Measurements from ENCODE around the gene BCAS4.

The BCAS4 gene

DNA sequence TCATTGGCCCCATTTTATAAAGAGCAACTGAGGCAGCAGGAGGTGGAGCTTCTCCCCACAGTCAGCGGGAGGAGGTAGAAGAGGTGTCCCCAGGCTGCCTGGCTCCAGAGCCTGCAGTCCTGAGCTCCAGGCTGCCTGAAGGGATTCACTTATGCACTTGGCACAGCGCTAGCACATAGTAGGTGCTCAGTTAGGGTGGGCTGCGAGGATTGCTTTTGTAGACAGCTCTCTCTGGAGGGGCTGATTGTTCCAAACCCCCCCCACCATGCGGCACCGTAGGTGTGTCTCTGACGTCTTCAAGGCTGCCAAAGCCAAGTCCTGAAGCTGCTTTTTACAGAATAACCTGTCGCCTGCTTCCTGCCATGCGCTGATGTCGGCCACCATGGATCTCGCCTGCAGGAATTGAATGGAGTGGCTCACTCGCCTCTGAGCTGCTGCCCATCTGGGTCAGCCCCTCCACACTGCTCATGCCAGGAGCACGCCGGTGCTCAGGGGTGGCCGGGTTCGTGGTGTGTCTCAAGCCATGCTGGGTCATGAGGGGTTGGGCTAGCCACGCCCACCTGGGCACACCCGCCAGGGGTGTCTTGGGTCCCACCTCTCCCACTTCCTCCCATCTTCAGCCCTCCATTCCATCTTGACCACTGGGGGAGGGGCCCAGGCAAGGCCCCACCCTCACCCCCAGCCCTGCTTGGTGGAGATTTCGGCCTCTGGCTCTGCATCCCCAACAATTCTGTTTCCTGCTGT is 59.8 kb downstream of the BCAS4 start:
- H3K4me1 ChIP-seq (ENCODE audit: control insufficient read depth in 2 of 2, insufficient read depth in 2 of 2, low read length in 2 of 2), result no peaks in the 10 kb centered on the region
- no peaks in the 10 kb centered on the region for H3K27me3 ChIP-seq (ENCODE audit: control insufficient read depth in 2 of 2, insufficient read depth in 2 of 2, low read length in 2 of 2)
- H3K36me3 ChIP-seq (ENCODE audit: control insufficient read depth in 2 of 2, insufficient read depth in 2 of 2, low read length in 2 of 2), result no peaks in the 10 kb centered on the region
- H3K9ac ChIP-seq (ENCODE audit: low read depth in 1 of 2, low read length in 2 of 2), result no peak overlapping the region
- H3K27ac ChIP-seq (ENCODE audit: low read depth in 2 of 2, low read length in 2 of 2), result no peak overlapping the region
- H3K9me3 ChIP-seq (ENCODE audit: control insufficient read depth in 2 of 2, low read length in 2 of 2), result no peaks in the 10 kb centered on the region
- no peak overlapping the region for H3K4me3 ChIP-seq (ENCODE audit: low read length in 2 of 2)

DNA sequence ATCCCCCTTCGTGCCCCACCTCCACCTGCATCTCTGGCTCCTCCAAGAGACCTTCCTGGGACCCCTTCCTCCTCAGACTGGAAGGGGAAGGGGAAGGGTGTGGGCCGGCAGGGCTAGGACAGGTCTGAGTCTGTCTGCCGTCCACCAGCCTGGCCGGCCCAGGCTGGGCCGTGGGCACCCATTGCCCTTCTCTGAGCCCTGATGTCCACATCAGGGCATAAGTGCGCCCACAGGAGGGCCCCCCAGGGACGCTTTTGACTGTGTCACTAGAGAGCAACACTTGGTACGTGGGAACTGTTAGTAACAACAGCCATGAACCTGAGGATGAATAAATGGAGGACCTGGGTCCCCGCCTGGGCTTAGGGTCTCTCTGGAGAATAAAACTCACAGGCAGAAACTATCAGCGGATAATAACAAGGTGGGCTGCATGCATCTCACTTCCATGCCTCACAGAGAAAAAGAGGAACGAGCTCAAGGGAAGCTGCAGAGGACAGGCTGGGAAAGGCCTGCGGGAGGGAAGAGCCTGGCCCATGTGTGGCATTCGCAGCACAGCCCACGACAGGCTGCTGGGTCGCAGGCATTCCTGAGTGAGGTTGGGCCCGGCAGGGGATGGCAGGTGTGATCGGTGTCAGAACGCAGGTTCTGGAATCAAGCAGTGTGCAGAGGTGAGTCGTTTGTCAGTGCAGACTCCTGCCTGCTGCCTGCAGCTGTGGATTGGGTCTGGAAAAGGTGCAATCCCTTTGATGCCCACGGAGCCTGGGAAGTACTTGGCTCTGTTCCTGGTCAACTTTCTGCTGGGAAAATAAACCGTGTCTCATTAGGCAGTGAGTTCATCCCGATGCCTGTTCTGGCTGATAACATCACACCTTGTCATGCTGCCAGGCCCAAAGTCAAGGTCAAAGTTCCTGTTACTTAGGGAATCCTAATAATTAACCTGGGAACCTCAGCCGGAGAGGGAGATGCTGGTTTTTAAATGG is 60.9 kb downstream of the BCAS4 start:
- Histone ChIP-seq H3K4me1 (ENCODE audit: control insufficient read depth in 2 of 2, insufficient read depth in 2 of 2, low read length in 2 of 2) (no peaks in the 10 kb centered on the region), H3K27ac (ENCODE audit: low read depth in 2 of 2, low read length in 2 of 2) (no peak overlapping the region), H3K9ac (ENCODE audit: low read depth in 1 of 2, low read length in 2 of 2) (no peak overlapping the region)

DNA sequence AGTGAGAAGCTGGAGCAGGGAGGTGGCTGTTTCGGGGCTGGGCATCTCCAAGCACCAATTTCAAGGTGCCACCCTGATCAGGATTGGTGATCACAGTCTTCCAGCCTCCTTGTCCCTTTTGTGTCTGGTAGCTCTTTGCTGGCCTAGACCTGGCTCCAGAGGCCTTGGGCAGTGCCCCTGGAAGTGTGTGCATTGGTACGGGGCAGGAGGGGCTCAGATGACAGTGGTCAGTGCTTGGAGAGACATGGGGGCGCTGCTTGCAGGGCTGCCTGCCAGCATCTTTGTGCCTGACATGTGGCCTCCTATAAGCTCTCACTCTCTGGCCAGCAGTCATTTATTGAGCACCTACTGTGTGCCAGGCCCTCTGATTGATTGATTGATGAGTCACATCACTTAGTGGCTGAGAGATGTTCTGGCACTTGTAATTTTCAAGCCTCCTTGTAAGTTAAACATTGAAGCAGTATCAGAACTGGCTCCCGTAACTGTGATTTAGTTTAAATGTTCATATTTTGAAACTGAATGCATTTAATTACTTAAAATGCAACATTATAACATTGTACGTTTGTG is 61.7 kb downstream of the BCAS4 start:
- no peaks in the 10 kb centered on the region for H3K4me1 ChIP-seq (ENCODE audit: control insufficient read depth in 2 of 2, insufficient read depth in 2 of 2, low read length in 2 of 2)
- H3K27ac ChIP-seq (ENCODE audit: low read depth in 2 of 2, low read length in 2 of 2), result no peak overlapping the region
- H3K36me3 ChIP-seq (ENCODE audit: control insufficient read depth in 2 of 2, insufficient read depth in 2 of 2, low read length in 2 of 2), result no peaks in the 10 kb centered on the region
- H3K27me3 ChIP-seq (ENCODE audit: control insufficient read depth in 2 of 2, insufficient read depth in 2 of 2, low read length in 2 of 2), result no peaks in the 10 kb centered on the region
- no peaks in the 10 kb centered on the region for H3K9me3 ChIP-seq (ENCODE audit: control insufficient read depth in 2 of 2, low read length in 2 of 2)
- H3K9ac ChIP-seq (ENCODE audit: low read depth in 1 of 2, low read length in 2 of 2), result no peak overlapping the region
- no peak overlapping the region for H3K4me3 ChIP-seq (ENCODE audit: low read length in 2 of 2)

More for the DNA sequence above, 60.9 kb downstream of the BCAS4 start:
- H3K27me3 ChIP-seq (ENCODE audit: control insufficient read depth in 2 of 2, insufficient read depth in 2 of 2, low read length in 2 of 2), result no peaks in the 10 kb centered on the region
- no peaks in the 10 kb centered on the region for H3K36me3 ChIP-seq (ENCODE audit: control insufficient read depth in 2 of 2, insufficient read depth in 2 of 2, low read length in 2 of 2)
- H3K9me3 ChIP-seq (ENCODE audit: control insufficient read depth in 2 of 2, low read length in 2 of 2), result no peaks in the 10 kb centered on the region
- H3K4me3 ChIP-seq (ENCODE audit: low read length in 2 of 2), result no peak overlapping the region

DNA sequence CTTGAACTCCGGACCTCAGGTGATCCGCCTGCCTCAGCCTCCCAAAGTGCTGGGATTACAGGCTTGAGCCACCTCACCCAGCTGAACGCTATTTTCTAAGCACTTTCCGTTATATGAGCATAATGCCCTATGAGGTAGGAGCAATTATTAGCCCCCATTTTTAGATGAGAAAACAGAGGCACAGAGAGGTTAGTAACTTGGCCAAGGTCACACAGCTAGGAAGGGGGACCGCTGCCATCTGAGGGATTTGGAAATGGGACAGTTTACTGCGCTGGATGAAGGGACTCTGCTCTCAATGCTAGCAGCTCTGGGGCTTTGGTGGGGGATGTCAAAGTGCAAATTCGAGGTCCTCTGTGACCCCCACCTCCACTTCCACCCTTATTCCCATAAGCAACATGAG is 62.5 kb downstream of the BCAS4 start:
- Histone ChIP-seq H3K27me3 (ENCODE audit: control insufficient read depth in 2 of 2, insufficient read depth in 2 of 2, low read length in 2 of 2) (no peaks in the 10 kb centered on the region), H3K9me3 (ENCODE audit: control insufficient read depth in 2 of 2, low read length in 2 of 2) (no peaks in the 10 kb centered on the region), H3K36me3 (ENCODE audit: control insufficient read depth in 2 of 2, insufficient read depth in 2 of 2, low read length in 2 of 2) (no peaks in the 10 kb centered on the region), H3K27ac (ENCODE audit: low read depth in 2 of 2, low read length in 2 of 2) (no peak overlapping the region), H3K4me3 (ENCODE audit: low read length in 2 of 2) (no peak overlapping the region), H3K4me1 (ENCODE audit: control insufficient read depth in 2 of 2, insufficient read depth in 2 of 2, low read length in 2 of 2) (no peaks in the 10 kb centered on the region), H3K9ac (ENCODE audit: low read depth in 1 of 2, low read length in 2 of 2) (no peak overlapping the region)

DNA sequence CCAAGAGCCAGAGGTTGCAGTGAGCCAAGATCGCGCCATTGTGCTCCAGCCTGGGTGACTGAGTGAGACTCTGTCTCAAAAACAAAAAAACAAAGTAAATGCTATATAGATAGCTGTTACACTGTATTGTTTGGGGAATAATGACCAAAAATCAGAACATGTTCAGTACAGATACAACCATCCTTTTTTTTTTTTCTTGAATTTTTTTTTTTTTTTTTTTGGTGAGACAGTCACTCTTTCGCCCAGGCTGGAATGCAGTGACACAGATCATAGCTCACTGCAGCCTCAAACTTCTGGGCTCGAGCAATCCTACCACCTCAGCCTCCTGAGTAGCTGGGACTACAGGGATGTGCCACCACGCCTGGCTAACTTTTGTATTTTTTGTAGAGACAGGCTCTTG is 63.7 kb downstream of the BCAS4 start:
- Histone ChIP-seq H3K4me3 (ENCODE audit: low read length in 2 of 2) (no peak overlapping the region), H3K36me3 (ENCODE audit: control insufficient read depth in 2 of 2, insufficient read depth in 2 of 2, low read length in 2 of 2) (no peaks in the 10 kb centered on the region), H3K27ac (ENCODE audit: low read depth in 2 of 2, low read length in 2 of 2) (no peak overlapping the region), H3K9ac (ENCODE audit: low read depth in 1 of 2, low read length in 2 of 2) (no peak overlapping the region), H3K9me3 (ENCODE audit: control insufficient read depth in 2 of 2, low read length in 2 of 2) (no peaks in the 10 kb centered on the region), H3K27me3 (ENCODE audit: control insufficient read depth in 2 of 2, insufficient read depth in 2 of 2, low read length in 2 of 2) (no peaks in the 10 kb centered on the region), H3K4me1 (ENCODE audit: control insufficient read depth in 2 of 2, insufficient read depth in 2 of 2, low read length in 2 of 2) (no peaks in the 10 kb centered on the region)

DNA sequence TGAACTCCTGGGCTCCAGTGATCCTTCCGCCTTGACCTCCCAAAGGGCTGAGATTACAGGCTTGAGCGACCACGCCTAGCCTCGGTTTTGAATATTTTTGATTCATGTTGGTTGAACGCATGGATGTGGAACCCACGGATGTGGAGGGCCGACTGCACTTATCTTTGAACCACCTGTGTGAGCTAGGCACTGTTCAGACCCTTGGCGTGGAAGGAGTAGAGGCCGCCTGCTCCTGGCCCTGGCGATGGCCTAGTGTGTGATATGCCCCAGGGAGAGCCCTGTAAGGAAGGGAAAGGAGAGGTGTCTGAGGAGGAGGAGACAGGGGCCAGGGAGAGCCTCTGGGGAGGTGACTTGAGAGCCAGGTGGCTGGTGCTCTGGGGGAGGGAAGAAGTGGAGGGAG is 64.3 kb downstream of the BCAS4 start:
- Histone ChIP-seq H3K4me3 (ENCODE audit: low read length in 2 of 2) (no peak overlapping the region), H3K27me3 (ENCODE audit: control insufficient read depth in 2 of 2, insufficient read depth in 2 of 2, low read length in 2 of 2) (no peaks in the 10 kb centered on the region), H3K9me3 (ENCODE audit: control insufficient read depth in 2 of 2, low read length in 2 of 2) (no peaks in the 10 kb centered on the region), H3K36me3 (ENCODE audit: control insufficient read depth in 2 of 2, insufficient read depth in 2 of 2, low read length in 2 of 2) (no peaks in the 10 kb centered on the region), H3K9ac (ENCODE audit: low read depth in 1 of 2, low read length in 2 of 2) (no peak overlapping the region), H3K4me1 (ENCODE audit: control insufficient read depth in 2 of 2, insufficient read depth in 2 of 2, low read length in 2 of 2) (no peaks in the 10 kb centered on the region), H3K27ac (ENCODE audit: low read depth in 2 of 2, low read length in 2 of 2) (no peak overlapping the region)

DNA sequence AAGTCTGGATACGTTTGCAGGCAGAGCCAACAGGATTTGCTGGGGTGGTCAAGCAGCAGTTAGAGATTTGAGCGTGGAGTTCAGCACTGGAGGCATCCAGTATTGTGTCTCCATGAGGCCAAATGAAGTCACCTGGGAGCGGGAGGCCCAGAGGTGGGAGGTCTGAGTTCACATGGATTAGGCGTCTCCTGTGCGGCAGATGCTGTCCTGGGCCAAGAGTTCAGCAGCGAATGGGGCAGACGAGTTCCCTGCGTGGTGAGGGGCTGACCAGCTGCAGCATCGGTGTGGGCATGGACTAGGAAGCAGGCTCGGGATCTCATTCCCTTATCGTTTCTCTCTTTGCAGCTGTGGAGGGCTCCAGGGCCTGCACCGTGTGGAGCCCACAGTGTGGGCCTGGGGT is 66.2 kb downstream of the BCAS4 start:
- Histone ChIP-seq H3K27ac (ENCODE audit: low read depth in 2 of 2, low read length in 2 of 2) (no peak overlapping the region), H3K4me1 (ENCODE audit: control insufficient read depth in 2 of 2, insufficient read depth in 2 of 2, low read length in 2 of 2) (no peaks in the 10 kb centered on the region), H3K9ac (ENCODE audit: low read depth in 1 of 2, low read length in 2 of 2) (no peak overlapping the region), H3K9me3 (ENCODE audit: control insufficient read depth in 2 of 2, low read length in 2 of 2) (no peaks in the 10 kb centered on the region), H3K36me3 (ENCODE audit: control insufficient read depth in 2 of 2, insufficient read depth in 2 of 2, low read length in 2 of 2) (no peaks in the 10 kb centered on the region), H3K27me3 (ENCODE audit: control insufficient read depth in 2 of 2, insufficient read depth in 2 of 2, low read length in 2 of 2) (no peaks in the 10 kb centered on the region), H3K4me3 (ENCODE audit: low read length in 2 of 2) (no peak overlapping the region)

DNA sequence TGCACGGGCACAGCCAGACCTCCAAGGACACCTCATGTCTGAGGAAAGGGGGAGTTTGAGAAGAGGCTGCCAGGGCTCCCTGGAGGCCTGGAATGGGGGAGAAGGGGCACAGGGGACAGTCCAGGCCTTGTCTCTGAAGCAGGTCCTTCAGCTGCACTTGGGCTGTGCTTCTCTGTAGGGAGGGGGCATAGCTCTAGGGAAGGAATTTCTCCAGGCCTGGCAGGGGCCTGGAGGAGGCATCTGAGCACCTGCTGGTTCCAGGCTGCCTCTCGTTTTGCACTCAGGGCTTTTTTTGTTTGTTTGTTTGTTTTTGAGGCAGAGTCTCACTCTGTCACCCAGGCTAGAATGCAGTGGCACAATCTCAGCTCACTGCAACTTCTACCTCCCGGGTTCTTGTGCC is 67.7 kb downstream of the BCAS4 start:
- Histone ChIP-seq H3K4me1 (ENCODE audit: control insufficient read depth in 2 of 2, insufficient read depth in 2 of 2, low read length in 2 of 2) (no peaks in the 10 kb centered on the region), H3K27ac (ENCODE audit: low read depth in 2 of 2, low read length in 2 of 2) (no peak overlapping the region), H3K27me3 (ENCODE audit: control insufficient read depth in 2 of 2, insufficient read depth in 2 of 2, low read length in 2 of 2) (no peaks in the 10 kb centered on the region), H3K4me3 (ENCODE audit: low read length in 2 of 2) (no peak overlapping the region), H3K9ac (ENCODE audit: low read depth in 1 of 2, low read length in 2 of 2) (no peak overlapping the region), H3K9me3 (ENCODE audit: control insufficient read depth in 2 of 2, low read length in 2 of 2) (no peaks in the 10 kb centered on the region), H3K36me3 (ENCODE audit: control insufficient read depth in 2 of 2, insufficient read depth in 2 of 2, low read length in 2 of 2) (no peaks in the 10 kb centered on the region)

DNA sequence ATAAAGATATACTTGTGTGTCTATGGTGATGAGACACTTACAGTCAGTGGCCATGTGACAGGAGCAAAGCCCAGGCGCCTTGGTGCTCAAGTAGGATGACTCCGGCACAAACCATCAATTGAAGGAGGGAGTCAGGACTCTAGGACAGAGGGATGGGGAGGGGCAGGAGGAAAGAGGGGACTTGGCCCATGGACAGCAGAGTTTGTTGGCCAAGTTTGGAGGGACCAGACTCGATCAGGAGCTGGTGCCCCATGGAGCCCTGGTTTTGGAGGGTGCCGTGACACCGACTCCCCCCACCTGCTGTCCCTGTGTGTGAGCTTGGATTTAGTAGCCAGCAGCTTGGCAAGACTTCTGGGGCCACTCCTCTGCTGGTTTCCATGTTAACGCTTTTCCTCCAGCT is 70.3 kb downstream of the BCAS4 start:
- no peak overlapping the region for H3K4me3 ChIP-seq (ENCODE audit: low read length in 2 of 2)
- H3K4me1 ChIP-seq (ENCODE audit: control insufficient read depth in 2 of 2, insufficient read depth in 2 of 2, low read length in 2 of 2), result no peaks in the 10 kb centered on the region
- no peaks in the 10 kb centered on the region for H3K36me3 ChIP-seq (ENCODE audit: control insufficient read depth in 2 of 2, insufficient read depth in 2 of 2, low read length in 2 of 2)
- H3K9me3 ChIP-seq (ENCODE audit: control insufficient read depth in 2 of 2, low read length in 2 of 2), result no peaks in the 10 kb centered on the region
- no peaks in the 10 kb centered on the region for H3K27me3 ChIP-seq (ENCODE audit: control insufficient read depth in 2 of 2, insufficient read depth in 2 of 2, low read length in 2 of 2)
- H3K9ac ChIP-seq (ENCODE audit: low read depth in 1 of 2, low read length in 2 of 2), result no peak overlapping the region
- no peak overlapping the region for H3K27ac ChIP-seq (ENCODE audit: low read depth in 2 of 2, low read length in 2 of 2)

DNA sequence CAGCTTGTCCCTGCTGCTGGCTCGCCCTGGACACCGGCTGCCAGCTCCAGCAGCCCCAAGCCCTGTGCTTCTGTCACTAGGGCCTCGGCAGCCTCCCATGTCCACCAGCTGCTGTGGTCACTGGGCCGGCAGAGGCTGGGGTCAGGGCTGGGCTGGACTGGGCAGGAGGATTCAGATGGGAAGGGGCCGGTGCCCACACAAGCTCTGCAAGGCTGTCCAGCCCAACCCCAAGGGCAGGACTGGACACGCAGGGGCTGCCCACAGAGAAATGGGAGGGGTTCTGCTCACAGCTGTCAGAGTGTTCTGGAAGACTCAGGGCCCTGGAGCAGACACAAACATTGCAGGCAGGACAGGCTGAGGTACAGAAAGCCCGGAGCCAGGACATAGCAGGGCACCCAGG is 70.7 kb downstream of the BCAS4 start:
- no peaks in the 10 kb centered on the region for H3K4me1 ChIP-seq (ENCODE audit: control insufficient read depth in 2 of 2, insufficient read depth in 2 of 2, low read length in 2 of 2)
- no peak overlapping the region for H3K9ac ChIP-seq (ENCODE audit: low read depth in 1 of 2, low read length in 2 of 2)
- H3K36me3 ChIP-seq (ENCODE audit: control insufficient read depth in 2 of 2, insufficient read depth in 2 of 2, low read length in 2 of 2), result no peaks in the 10 kb centered on the region
- no peak overlapping the region for H3K4me3 ChIP-seq (ENCODE audit: low read length in 2 of 2)
- no peak overlapping the region for H3K27ac ChIP-seq (ENCODE audit: low read depth in 2 of 2, low read length in 2 of 2)
- H3K27me3 ChIP-seq (ENCODE audit: control insufficient read depth in 2 of 2, insufficient read depth in 2 of 2, low read length in 2 of 2), result no peaks in the 10 kb centered on the region
- no peaks in the 10 kb centered on the region for H3K9me3 ChIP-seq (ENCODE audit: control insufficient read depth in 2 of 2, low read length in 2 of 2)
